Vagina (tissue), 2 donors: ENCODE results near the gene GPRC5B.

Experiments
- CTCF ChIP-seq, 3 experiments: fragments of 450-650 bp in 2 of 3; fragments of 200-600 bp in 1 of 3; sonication (generic) in 1 of 3; IDR thresholded peaks; one replicate each; pipeline ENCODE4 v1.5.1; 2017 to 2019; ENCODE audit warnings: antibody characterized with exemption in 3 of 3, mild to moderate bottlenecking in 2 of 3, moderate library complexity in 2 of 3
- POLR2A ChIP-seq, 2 donors: fragments of 450-650 bp; IDR thresholded peaks; one replicate each; pipeline ENCODE4 v1.6.1; 2017; ENCODE audit warnings: antibody characterized with exemption in 2 of 2, mild to moderate bottlenecking in 2 of 2, moderate library complexity in 2 of 2
- POLR2AphosphoS5 ChIP-seq, 2 donors: sonication (generic); formaldehyde crosslinking; IDR thresholded peaks; one replicate each; pipeline ENCODE4 v1.9.0; 2017; ENCODE audit warnings: antibody characterized with exemption in 2 of 2, mild to moderate bottlenecking in 2 of 2, low read depth in 1 of 2; ENCODE audit not compliant: insufficient read depth in 1 of 2

GRCh38 chr16:19808061-19808641 is 76.5 kb downstream of the GPRC5B start:
- TF ChIP-seq POLR2A (IDR thresholded peaks at IDR 0.05) (no peak), CTCF (IDR thresholded peaks at IDR 0.05) (no peak), POLR2AphosphoS5 (IDR thresholded peaks at IDR 0.05; ENCODE audit: insufficient read depth in 1 of 2, low read depth in 1 of 2) (no peak)
